Liver (tissue), 3 donors: ENCODE data around the gene CCDC30.

Source experiments
- EGR1 ChIP-seq, 2 donors: IDR thresholded peaks; 2 replicates each; pipeline ENCODE4 v1.6.1; 2016 to 2018; ENCODE audit warnings: antibody characterized with exemption in 2 of 2, low read depth in 2 of 2
- FOXA1 ChIP-seq: IDR thresholded peaks from 2 replicates; pipeline ENCODE4 v1.6.1; 2016; ENCODE audit warnings: antibody characterized with exemption
- GABPA ChIP-seq, 2 donors: IDR thresholded peaks in 1 of 2; conservative IDR thresholded peaks in 1 of 2; 2 replicates each; pipeline ENCODE4 v1.6.1; 2016; ENCODE audit warnings: antibody characterized with exemption in 2 of 2, mild to moderate bottlenecking in 1 of 2, moderate library complexity in 1 of 2
- HNF4G ChIP-seq: IDR thresholded peaks from 2 replicates; pipeline ENCODE4 v1.6.1; 2016; ENCODE audit warnings: antibody characterized with exemption
- JUND ChIP-seq, 2 donors: IDR thresholded peaks; 2 replicates each; pipeline ENCODE4 v1.6.1; 2016; ENCODE audit warnings: antibody characterized with exemption in 2 of 2
- RAD21 ChIP-seq, 2 donors: IDR thresholded peaks; 2 replicates each; pipeline ENCODE4 v1.6.1; 2016; ENCODE audit warnings: antibody characterized with exemption in 2 of 2, mild to moderate bottlenecking in 2 of 2
- SP1 ChIP-seq: IDR thresholded peaks from 2 replicates; pipeline ENCODE4 v1.6.1; 2018; ENCODE audit warnings: antibody characterized with exemption, mild to moderate bottlenecking
- TF ChIP-seq, protein P1 (sequence below): fragments of 150-350 bp; IDR thresholded peaks from 2 replicates; pipeline ENCODE4 v1.5.1; 2017; ENCODE audit warnings: improper control_type of control experiment, low read depth, low read length; ENCODE audit not compliant: missing input control
- TF ChIP-seq, protein P2 (sequence below): IDR thresholded peaks from 2 replicates; pipeline ENCODE4 v1.6.1; 2016; ENCODE audit warnings: antibody characterized with exemption
- TF ChIP-seq, protein P3 (sequence below): IDR thresholded peaks from 2 replicates; pipeline ENCODE4 v1.6.1; 2016; ENCODE audit warnings: antibody characterized with exemption
- TF ChIP-seq, protein P4 (sequence below): IDR thresholded peaks from 2 replicates; pipeline ENCODE4 v1.6.1; 2016; ENCODE audit warnings: antibody characterized with exemption, mild to moderate bottlenecking
- TF ChIP-seq, protein P5 (sequence below): IDR thresholded peaks from 2 replicates; pipeline ENCODE4 v1.6.1; 2016; ENCODE audit warnings: antibody characterized with exemption
- donor health status: healthy.
- donor health status: healthy.

DNA sequence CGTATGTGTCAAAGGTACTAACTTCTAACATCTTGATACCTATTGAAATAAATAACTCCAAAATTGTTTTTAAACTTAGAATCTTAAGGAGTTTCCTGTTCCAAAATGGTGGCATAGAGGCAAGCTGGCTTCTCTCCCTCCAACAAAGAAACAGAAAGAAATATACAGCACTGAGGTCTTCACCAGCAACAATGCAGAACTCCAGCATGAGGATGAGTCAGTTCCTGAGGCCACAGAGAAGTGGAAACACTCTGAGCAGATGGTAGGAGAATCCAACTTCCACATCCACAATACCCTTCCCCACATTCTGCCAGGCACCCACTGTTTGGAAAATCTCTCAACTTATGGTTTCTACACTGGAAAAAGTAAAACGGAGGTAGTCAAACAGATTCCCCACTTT is 183.0 kb downstream of the CCDC30 start:
- TF ChIP-seq, protein P1, sequence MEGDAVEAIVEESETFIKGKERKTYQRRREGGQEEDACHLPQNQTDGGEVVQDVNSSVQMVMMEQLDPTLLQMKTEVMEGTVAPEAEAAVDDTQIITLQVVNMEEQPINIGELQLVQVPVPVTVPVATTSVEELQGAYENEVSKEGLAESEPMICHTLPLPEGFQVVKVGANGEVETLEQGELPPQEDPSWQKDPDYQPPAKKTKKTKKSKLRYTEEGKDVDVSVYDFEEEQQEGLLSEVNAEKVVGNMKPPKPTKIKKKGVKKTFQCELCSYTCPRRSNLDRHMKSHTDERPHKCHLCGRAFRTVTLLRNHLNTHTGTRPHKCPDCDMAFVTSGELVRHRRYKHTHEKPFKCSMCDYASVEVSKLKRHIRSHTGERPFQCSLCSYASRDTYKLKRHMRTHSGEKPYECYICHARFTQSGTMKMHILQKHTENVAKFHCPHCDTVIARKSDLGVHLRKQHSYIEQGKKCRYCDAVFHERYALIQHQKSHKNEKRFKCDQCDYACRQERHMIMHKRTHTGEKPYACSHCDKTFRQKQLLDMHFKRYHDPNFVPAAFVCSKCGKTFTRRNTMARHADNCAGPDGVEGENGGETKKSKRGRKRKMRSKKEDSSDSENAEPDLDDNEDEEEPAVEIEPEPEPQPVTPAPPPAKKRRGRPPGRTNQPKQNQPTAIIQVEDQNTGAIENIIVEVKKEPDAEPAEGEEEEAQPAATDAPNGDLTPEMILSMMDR, result no peak
- no peak for TF ChIP-seq GABPA (IDR thresholded peaks at IDR 0.05 in 1 of 2, conservative IDR thresholded peaks at IDR 0.05 in 1 of 2)
- TF ChIP-seq HNF4G, result no peak
- no peak for TF ChIP-seq JUND (IDR thresholded peaks at IDR 0.05)
- TF ChIP-seq SP1, result no peak
- no peak for TF ChIP-seq RAD21 (IDR thresholded peaks at IDR 0.05)
- no peak for TF ChIP-seq EGR1 (IDR thresholded peaks at IDR 0.05; ENCODE audit: low read depth in 2 of 2)
- TF ChIP-seq, protein P2, sequence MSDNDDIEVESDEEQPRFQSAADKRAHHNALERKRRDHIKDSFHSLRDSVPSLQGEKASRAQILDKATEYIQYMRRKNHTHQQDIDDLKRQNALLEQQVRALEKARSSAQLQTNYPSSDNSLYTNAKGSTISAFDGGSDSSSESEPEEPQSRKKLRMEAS, result no peak
- no peak for TF ChIP-seq FOXA1
- TF ChIP-seq, protein P3, sequence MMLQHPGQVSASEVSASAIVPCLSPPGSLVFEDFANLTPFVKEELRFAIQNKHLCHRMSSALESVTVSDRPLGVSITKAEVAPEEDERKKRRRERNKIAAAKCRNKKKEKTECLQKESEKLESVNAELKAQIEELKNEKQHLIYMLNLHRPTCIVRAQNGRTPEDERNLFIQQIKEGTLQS, result no peak
- TF ChIP-seq, protein P4, sequence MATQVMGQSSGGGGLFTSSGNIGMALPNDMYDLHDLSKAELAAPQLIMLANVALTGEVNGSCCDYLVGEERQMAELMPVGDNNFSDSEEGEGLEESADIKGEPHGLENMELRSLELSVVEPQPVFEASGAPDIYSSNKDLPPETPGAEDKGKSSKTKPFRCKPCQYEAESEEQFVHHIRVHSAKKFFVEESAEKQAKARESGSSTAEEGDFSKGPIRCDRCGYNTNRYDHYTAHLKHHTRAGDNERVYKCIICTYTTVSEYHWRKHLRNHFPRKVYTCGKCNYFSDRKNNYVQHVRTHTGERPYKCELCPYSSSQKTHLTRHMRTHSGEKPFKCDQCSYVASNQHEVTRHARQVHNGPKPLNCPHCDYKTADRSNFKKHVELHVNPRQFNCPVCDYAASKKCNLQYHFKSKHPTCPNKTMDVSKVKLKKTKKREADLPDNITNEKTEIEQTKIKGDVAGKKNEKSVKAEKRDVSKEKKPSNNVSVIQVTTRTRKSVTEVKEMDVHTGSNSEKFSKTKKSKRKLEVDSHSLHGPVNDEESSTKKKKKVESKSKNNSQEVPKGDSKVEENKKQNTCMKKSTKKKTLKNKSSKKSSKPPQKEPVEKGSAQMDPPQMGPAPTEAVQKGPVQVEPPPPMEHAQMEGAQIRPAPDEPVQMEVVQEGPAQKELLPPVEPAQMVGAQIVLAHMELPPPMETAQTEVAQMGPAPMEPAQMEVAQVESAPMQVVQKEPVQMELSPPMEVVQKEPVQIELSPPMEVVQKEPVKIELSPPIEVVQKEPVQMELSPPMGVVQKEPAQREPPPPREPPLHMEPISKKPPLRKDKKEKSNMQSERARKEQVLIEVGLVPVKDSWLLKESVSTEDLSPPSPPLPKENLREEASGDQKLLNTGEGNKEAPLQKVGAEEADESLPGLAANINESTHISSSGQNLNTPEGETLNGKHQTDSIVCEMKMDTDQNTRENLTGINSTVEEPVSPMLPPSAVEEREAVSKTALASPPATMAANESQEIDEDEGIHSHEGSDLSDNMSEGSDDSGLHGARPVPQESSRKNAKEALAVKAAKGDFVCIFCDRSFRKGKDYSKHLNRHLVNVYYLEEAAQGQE, result no peak
- TF ChIP-seq, protein P5, sequence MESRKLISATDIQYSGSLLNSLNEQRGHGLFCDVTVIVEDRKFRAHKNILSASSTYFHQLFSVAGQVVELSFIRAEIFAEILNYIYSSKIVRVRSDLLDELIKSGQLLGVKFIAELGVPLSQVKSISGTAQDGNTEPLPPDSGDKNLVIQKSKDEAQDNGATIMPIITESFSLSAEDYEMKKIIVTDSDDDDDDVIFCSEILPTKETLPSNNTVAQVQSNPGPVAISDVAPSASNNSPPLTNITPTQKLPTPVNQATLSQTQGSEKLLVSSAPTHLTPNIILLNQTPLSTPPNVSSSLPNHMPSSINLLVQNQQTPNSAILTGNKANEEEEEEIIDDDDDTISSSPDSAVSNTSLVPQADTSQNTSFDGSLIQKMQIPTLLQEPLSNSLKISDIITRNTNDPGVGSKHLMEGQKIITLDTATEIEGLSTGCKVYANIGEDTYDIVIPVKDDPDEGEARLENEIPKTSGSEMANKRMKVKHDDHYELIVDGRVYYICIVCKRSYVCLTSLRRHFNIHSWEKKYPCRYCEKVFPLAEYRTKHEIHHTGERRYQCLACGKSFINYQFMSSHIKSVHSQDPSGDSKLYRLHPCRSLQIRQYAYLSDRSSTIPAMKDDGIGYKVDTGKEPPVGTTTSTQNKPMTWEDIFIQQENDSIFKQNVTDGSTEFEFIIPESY, result no peak
